HG03135 (cell line): Measurements from ENCODE around the gene HCN2.

Experiments
- ATAC-seq: cut with Tn5 transposase; IDR thresholded peaks from one replicate; pipeline ENCODE4 v1.9.1; 2021; ENCODE audit warnings: mild to moderate bottlenecking, moderate library complexity; ENCODE audit not compliant: unreplicated experiment

HCN2 gene

DNA sequence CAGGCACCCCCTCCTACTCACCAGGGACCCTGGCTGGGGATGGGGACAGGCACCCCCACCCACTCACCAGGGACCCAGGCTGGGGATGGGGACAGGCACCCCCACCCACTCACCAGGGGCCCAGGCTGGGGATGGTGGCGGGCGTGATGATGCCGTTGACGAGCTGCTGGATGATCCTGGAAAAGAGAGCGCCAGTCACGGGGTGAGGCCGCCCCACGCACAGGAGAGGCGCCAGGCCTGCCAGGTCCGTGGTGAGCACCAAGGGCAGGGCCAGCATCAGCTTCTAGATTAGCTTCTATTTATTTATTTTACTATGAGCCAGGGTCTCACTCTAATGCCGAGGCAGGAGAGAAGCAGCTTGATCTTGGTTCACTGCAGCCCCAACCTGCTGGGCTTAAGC is 60.4 kb downstream of the HCN2 start:
- no peak for ATAC-seq

DNA sequence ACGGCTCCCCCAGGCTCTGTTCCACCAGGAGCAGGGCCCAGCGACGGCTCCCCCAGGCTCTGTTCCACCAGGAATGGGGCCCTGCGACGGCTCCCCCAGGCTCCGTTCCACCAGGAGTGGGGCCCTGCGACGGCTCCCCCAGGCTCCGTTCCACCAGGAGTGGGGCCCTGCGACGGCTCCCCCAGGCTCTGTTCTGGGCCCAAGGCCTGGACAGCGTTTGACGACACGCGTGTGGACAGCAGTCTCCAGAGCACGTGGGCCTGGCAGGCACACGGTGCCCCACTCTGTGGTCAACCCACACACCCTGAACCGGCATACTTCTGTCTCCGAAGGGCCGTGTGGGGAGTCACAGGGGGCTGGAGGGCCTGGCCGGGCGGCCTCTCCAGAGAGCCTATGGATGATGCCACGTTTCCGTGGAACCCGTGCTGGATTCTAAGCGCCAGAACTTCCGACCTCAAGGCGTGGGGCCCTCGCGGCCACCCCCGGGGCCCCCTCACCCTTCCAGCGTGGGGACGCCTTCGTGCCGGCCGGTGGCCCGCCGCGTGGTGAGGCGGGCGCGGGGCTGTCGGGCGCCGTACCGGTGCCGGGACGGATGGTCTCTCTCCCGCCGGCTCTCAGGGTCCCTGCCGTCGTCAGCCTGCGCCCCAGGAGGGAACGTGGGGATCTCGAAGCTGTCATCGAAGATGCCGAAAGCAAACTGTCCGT is 61.6 kb downstream of the HCN2 start:
- ATAC-seq = no peak

DNA sequence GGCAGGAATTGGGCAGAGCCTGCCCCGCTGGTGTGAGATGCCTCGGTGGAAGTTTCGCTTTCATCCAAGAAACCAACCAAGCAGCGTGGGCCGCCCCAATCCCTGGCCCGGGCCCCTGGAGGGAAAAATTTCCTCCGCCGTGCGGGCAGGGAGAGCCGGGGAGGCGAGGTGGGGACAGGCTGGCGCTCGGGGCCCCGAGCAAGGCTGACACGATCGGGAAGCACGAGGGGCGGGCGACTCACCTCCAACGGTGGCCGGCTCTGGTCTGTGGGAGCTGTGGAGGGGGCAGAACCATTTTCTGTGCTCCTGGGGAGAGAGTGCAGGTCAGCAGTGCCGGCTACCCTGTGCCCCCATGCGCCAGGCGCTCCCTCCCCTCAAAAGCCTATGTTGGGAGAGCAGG is 62.3 kb downstream of the HCN2 start:
- no peak for ATAC-seq

DNA sequence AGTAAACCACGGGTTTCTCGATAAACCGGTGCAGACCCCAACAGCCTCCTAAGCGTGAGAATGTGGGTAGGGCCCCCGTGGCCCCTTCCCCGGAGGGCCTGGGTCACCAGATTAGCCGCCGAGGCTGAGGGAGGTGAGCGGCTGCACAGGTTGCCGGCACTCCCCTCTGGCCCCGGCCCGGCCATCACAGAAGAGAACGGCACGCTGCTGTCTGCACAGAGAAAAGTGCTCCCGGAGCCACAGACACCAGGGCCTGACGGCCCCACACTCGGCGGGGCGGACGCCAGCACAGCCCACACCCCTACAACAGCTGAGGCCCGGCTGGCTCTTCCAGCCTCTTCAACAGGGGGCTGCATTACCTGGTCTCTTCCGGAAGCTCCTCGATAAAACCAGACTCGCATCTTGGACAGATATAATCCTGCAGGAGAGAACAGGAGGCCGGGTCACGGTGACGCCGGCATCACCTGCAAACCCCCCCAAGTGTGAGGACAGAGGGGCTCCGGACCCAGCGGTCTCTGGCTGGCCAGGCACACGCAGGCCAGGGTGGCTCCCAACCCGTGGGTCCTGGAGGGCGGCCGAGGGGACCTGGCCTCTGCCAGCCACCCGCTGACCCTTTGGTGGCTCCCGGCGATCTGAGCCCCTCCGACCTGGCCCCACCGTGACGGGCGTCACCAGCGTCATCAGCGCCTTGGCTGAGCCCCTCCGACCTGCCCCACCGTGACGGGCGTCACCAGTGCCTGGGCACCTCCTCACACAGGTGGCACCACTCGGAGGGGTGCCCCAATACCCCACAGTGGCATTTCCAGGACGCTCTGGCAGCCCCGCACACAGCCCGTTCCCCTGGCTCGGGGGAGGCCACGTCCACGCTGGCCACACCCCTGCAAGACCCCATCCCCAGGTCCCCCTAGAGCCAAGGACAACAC is 63.0 kb downstream of the HCN2 start:
- ATAC-seq = no peak

DNA sequence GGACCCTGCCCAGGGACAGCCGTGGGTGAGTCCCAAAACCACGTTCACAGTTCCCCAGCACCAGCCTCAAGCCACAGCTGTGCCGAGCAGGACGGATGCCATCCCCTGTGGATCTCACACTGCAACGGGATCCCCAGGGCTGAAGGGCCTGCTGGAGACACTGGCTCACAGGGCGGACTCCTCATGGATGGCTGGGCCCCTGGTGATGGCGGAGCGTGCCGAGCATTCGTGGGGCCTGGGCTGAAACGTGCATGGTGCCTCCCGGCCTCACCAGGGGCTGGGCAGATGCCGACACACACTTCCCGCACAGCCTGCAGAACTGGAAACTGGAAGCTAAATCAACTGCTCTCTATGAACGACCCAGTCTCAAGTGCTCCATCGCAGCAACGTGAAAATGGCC is 63.7 kb downstream of the HCN2 start:
- no peak for ATAC-seq

DNA sequence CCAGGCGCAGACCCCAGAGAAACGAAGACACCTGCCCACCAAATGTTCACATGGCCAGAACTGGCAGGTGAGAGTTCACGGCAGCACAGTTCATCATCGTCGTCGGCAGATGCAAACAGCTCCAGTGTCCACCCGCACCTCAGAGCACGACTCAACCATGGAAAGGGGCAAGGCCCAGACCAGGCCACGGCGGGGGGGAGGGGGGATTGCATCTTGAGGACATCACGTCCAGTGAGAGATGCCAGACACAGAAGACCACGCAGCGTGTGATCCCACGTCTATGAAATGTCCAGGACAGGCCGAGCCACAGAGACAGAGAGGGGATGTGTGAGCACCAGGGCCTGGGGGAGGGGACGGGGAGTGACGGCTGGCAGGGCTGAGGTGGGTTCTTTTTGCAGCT is 66.0 kb downstream of the HCN2 start:
- no peak for ATAC-seq

DNA sequence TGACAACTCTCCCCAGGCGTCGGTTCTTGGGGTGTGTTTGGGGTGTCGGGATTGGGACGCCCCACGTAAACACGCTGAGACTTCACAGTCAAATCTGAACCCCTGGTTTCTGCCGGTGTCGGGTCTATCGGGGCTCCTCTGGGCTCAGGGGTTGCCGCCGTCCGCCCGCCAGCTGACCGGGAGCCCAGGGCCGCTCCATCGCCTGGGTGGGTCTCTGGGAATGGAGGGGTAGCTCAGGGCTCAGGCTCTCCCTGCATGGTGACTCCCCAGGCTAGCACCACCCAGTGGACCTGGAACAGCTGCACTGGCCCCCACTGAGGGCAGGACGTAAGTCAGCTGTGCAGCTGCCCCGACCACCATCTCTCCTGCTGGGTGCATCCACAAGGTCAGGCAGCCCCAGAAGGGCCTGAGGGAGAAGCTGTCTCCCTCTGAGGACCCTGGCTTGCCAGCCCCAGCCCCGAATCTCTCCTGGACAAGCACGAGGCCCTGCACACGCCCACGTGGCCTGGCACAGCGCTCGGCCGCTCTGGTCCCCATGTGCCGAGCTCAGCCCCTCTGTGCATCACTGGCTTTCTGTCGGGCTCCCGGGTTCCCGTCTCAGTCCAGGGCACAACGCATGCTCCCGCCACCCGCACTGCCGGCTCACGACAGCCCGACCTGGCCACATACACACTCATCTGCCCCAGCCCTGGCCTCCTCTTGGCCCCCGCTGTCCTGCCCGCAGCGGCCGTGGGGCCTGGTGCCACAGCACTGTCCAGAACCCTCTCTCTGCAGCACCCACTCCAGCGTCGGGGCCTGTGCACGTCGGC is 67.3 kb downstream of the HCN2 start:
- no peak for ATAC-seq

DNA sequence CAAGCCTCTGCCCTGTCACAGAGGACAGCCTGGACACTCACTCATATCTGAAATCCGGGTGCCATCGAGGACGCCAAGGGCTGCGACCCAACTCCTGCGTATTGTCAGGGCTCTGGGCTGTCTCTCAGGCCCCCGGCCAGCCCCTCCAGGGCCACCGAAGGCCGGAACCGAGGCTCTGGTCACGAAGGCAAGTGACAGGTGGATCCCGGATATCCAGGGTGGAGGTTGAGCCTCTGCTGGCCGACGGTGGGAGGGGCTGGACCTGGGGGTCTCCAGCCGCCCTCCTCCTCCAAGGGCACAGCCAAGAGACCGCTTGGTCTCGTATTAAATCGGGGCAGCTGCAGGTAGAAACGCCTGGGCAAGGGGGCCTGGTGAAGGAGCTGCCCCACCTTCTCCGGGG is 67.9 kb downstream of the HCN2 start:
- ATAC-seq = no peak

DNA sequence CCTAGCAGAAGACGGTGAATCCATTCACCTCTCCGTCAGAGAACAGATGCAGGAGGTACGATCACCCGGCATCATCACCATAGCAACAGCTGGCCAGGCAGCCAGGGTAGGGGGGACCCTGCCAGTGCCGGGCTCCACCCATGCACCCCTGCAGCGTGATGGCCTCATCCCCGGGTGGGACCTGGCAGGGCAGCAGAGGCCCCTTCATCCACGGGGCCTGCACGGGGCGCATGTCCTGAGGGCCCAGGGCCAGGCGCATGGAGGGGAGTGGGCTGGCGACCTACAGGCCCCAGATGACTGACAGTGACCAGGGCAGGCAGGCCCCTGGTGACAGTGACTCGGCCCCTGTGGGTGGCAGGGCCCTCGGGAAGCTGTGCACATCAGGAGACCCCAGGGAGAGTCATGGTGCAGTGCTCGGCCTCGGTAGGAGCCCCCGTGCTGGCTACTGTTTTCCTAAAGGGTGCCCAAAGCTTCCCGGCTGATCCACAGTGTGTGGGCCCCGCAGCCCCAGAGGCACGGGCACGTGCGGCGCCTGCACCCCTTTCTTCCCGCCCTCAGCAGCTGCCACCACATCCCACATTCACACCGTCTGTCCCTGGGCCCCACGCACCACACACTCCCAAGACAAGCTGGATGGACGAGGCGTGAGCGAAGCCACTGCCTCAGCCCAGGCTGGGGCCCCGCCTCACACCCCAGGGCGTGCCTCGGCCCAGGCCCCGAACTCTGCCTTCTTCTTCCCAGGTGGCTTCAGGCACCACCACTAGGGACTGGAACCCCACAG is 68.6 kb downstream of the HCN2 start:
- no peak for ATAC-seq

DNA sequence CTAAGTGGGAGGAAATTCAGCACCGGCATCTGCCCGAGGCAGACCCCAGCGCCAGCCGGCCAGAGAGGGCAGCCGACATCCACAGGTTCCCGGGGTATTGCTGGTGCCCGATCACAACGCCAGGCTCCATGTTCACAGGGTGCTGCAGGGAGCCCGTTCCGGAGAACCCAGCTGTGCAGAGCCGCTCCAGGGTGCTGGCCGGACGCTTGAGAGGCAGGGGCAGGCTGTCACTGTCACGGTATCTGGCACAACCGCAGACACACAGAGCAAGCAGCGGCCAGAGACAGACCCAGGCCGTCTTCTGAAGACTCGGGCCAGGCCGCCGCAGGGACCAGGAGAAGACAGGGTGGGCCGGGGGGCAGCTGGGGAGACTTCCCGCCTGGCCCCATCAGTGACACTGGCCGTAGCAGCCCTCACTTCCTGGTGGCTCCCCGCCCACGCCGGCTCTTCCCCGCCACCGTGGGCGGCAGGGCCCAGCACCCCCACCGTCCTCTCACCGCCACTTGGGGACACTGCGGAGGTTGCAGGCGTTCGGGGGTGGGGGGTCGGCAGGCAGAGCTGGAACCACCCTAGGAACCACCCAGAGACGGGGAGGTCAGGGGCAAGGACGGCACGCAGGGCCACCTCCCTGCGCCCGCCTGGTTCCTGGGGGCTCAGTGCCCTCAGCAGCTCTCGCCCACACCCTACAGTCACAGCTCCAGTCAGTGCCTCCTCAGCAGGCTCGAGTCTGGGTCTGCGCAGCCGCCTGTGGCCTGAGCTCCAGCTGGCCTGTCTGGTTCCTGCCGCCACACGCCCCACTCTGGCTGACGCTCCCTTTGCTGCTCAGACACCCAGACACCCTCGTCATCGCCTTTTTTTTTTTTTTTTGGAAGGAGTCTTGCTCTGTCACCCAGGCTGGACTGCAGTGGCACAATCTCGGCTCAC is 69.5 kb downstream of the HCN2 start:
- ATAC-seq = no peak

DNA sequence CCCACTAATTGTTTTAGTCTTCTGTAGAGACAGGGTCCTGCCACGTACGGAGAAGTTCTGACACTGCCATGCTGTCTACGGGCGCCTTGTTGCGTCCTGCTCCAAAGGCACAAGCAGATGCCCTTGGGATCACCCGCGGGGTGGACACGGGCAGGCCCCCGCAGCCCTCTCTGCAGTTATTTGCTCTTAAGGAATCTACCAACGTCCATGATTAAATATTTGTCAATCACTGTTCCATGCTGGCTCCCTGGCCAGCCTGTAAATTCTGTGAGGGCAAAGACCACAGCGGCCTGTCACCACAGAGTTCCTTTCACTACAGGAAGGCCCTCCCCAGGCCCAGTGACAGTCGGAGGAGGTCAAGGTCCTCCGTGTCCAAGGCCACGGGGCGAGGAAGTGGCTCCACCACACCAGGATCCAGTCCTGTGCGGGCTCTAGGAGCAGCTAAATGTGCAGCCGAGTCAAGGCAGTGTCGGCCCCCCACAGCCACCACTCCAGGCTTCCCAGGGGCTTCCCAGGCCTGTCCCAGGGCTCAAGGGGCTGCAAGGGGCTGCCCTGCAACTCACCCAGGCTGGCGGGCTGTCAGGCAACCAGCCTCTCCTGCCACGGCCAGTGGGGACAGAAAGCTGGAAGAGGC is 71.2 kb downstream of the HCN2 start:
- no peak for ATAC-seq

DNA sequence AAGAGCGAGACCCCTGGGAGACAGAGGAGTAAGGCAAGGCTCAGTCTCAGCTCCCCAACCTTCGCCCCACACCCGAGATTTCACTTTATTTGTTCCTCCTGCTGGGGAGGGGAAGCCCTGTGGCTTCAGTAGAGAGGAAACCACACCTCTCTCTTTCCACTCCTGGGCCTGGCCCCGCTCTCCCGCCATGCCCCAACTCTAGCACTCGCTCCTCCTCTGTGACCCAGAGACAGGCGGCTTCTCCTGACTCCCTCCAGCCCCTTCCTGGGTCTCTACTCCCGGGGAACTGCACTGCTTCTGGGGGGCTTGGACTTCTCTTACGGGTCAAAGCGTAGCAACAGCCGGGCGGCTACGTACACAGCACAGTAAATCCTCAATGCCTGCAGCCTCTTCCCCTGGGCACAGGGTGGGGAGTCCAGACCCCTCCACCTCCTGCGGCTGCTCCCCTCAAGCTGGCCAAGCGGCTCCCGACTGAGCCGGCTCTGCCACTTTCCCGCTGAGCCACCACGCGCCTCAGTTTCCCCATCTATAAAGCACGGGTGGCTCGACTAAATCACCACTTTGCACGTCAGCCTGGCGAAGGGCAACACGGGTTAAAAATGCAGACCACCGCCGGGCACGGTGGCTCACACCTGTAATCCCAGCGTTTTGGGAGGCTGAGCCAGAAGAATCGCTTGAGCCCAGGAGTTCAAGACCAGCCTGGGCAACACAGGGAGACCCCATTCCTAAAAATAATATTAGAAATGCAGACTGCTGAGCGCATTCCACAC is 71.9 kb downstream of the HCN2 start:
- ATAC-seq = no peak

DNA sequence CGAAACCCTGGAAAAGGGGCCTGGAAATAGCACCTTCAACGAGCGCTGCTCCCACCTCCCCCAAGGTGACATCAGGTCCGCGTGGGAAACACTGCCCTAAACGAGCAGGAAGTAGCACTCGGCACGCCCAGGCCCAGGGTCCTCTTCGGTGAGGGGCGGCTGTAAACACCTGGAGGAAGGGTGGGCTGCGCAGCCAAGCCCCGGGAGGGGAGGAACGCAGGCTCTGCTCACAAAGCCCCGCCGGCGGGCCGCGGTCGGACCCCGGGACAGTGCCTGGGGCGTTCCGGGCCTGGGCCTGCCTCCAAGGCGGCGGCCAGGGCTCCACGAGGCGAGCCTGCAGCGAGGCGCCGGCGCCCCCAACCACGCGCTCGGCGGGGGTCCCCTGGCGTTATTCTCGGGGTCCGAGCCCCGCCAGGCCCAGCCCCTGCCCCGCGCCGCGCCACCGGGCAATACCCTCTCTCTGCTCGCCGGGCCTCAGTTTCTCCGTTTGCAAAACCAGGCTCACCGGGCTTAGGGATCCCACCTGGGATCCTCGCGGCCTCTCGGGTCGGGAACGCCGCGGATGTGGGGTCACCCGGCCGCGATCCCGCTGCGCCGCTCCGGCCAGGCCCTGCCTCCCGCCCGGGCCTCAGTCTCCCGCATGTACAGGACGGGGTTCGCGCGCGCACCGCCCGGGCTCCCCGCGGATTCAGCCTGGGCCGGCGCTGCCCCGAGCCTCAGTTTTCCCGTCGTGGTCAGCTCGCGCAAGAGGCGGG is 72.7 kb downstream of the HCN2 start:
- ATAC-seq = peak; percentile 13

DNA sequence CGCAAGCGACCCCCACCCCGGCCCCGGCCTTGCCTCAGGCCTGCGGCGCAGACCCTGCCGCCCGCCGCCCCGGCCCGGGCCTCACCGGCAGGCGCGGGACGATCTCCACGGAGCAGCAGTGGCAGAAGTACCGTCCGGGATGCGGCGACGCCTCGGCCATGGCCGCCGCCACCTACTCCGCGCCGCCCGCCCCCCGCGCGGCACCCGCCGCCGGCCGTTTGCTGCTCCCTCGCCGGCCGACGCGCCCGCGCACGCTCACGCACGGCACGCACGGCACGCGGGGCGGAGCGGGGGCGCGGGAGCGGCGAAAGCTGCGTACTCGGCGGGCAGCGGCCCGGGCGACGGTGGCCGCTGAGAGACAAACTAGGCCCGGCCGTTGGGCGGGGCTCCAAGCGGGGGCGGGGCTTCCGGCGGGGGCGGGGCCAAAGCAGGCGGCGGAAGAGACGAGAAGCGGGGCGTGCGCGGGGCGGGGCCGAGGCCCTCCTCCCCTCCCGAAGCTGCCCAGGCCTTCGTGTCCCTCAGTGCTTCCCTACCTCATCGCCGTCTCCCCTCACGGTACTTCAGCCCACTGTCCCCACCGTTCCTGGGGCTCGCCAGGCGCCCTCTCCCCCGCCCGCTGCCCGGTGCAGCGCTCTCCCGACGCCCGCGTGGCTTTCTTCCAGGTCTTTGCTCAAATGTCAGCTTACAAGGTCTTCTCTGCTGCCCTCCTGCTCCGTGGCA is 73.4 kb downstream of the HCN2 start, which contains the start of gene RNF126:
RNF126 (minus strand) TSS at position 253 of the 720 bp plus-strand sequence; CDS start at position 160, 93 bp downstream.
- ATAC-seq = peak; percentile 55

DNA sequence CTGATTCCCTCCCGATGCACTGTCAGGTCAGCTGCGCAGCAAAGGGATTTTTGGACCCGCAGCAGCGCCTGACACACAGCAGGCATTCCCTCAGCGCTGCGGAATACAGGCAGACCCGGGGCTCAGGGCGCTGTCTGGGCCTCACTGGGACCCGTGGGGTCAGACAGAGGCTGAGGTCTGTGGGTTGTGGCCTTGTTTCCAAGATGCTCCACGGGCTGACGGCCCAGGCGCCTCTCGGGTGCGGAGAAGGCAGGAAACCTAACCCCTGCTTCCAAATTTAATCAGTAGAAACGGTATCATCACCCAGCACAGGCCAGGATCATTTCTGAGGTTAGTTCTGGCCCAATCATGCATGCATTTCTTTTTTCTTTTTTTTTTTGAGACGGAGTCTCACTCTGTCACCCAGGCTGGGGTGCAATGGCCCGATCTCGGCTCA is 74.0 kb downstream of the HCN2 start:
- no peak for ATAC-seq

DNA sequence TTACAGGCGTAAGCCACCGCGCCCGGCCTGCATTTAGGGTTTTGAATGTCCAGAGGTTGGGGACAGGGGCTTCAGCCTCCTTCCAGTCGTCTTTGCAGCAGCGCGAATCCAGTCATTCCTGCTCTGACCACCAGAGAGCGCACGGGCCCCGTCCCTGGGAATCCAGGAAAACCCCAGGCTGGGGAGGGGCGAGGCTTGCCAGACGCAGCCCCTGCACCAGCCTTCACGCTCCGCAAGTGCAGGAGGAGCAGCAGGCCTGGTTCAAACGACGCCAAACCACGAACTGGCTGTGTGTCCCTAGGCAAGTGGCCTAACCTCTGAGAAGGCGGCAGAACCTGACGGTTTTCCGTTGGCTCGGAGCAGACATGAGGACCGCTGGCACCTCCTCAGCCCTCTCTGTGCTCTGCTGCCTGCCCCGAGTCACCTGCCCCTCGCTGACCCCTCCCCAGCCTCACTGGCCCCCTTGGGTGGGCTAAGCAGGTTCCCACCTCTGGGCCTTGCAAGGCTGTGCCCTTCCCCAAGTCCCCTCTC is 75.3 kb downstream of the HCN2 start:
- ATAC-seq = no peak
